Daoy (cell line): ENCODE results near the gene DLG5. TPM values are rescaled to one million over a fixed set of nuclear protein-coding genes. Genes with fewer than 3 reads are reported as not detected.

Experiments used
- DNase-seq: peaks from one replicate; pipeline ENCODE4 v3.0.0-alpha.2; 2015; ENCODE audit warnings: low read depth
- total RNA-seq: library from RNA; depleted of rRNA; stranded (reverse); fragments of >200 nt; shearing (Covaris generic); gene quantifications from 2 replicates; pipeline ENCODE4 v1.2.3, GENCODE V29; 2014

The DLG5 gene
- total RNA-seq, 1 experiment from 2014 or later: 8.6 TPM

DNA sequence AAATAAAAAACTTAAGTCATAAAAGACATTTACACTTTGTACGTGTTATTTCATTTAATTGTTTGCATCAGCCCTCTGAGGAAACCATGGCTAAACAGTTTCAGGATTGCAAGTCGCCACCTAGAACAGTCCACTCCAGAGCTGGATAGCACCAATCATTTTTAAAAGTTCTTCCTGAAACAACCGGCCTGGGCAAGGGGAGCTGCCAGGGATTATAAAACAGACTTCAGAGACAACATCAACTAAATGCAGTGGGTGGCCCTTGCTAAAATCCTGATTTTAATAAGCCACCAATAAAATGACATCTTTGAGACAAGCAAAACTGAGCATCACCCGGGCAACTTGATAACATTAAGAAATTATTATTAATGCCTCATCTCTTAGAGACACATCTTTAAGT, 13.5 kb downstream of the DLG5 start:
- DNase-seq: no peak

DNA sequence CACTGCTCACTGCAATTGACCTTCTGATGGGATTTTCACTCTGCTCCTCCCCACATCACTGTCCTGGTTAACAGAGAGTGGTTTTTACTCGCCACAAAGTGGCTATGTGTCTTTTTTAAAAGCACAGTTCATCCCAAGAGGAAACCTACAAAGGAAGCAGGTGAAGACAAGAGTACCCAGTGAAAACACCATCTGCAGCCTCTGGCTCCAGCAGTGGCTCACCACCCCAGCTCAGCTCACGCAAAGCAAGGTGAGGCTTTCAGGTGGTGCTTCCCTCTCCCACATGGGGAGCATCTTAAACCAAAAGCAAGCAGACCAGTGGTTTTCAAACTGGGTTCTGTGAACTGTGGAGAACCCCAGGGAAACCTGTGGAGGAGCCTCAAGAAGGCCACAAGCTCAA, 14.0 kb downstream of the DLG5 start:
- no peak for DNase-seq

DNA sequence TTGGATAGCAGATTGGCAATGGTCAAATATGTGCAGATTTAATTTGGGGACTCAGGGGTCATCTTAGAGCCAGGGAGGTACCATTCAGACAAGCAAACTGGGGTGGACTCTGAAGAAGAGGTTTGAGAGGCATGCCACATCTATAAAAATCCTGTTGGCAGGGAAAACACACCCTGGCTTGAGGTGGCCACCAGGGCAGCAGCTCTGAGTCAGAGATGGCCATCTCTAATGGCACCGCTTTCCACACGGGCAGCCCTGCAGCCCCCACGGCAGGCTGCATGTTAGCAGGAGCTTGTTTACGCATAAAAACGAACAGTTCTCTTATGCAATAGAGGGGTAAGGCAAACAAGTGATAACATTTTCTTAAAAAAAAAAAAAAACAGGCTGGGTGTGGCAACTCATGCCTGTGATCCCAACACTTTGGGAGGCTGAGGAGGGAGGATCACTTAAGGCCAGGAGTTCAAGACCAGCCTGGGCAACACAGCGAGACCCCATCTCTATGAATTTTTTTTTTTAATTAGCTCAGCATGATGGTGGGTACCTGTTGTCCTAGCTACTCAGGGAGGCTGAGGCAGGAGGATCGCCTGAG, 14.9 kb downstream of the DLG5 start:
- DNase-seq: peak; percentile 24

DNA sequence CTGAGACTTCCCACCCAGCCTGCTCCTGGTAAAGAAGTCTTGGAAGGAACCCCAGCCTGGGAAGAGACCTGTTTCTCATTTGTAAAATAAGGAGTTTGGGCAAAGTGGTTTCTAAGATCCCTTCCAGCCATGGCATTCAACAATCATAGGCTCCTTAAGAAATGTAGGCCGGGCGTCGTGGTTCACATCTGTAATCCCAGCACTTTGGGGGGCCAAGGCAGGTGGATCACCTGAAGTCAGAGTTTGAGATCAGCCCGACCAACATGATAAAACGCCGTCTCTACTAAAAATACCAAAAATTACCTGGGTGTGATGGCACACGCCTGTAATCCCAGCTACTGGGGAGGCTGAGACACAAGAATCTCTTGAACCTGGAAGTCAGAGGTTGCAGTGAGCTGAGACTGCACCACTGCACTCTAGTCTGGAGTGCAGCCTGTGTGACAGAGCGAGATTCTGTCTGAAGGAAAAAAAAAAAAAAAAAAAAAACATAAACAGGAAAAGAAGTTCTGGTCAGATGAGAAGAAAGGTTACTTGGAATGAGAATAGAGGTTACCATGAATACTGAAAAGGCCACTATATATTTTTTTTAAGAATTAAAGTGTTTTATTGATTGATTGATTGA, 15.9 kb downstream of the DLG5 start:
- no peak for DNase-seq

DNA sequence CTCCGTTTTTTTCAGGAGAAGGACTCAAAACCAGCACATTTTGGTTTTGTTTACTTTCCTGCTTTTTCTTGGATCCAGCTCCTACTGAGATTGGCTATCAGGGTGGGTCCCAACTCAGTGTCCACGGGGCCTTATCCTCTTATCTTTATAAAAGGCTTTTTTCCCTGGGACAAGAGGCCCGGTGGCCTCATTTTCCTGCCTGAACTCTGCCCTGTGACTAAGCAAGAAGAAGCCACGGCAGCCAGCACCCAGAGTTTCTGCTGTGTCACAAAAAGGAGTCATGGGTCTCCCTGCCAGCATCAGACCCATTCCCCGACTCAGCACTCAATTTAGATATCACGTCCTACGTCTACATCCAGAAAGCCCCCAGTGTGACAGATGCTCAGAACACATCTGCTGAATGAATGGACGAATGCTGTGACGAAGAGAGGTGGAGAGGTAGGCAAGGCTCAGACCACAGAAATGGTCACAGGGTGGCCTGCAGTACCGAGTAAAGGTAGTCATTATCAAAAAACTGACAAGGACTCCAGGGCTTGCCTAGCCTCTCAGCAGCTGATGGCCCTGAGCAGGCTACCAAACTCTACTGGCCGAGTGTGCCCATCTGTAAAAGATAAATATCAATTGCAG, 16.7 kb downstream of the DLG5 start:
- peak; percentile 33 for DNase-seq

DNA sequence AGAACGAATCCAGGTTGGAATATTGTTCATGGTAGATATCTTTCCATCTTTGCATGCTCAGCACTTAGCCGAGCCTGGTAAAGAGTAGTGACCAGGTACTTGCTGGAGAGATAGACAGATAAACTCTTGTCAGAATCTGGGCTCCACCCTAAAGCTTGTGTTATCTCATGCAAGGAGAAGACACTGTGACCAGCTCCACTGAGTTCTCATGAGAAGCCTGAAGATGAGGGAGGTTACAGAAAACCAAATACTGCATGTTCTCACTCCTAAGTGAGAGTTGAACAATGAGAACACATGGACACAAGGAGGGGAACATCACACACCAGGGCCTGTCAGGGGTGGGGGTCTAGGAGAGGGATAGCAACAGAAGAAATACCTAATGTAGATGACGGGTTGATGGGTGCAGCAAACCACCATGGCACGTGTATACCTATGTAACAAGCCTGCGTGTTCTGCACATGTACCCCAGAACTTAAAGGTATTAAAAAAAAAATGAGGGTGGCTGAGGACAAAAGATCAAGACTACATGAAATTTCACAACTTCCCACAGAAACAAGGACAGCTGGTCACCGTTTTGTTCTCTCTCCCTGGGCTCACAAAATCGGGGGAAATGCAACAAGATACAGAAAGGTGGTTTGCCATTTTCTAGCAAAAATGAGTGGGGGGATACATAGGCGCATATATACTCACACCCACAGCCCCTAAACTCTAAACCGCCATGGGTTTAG, 17.4 kb downstream of the DLG5 start:
- DNase-seq: no peak

DNA sequence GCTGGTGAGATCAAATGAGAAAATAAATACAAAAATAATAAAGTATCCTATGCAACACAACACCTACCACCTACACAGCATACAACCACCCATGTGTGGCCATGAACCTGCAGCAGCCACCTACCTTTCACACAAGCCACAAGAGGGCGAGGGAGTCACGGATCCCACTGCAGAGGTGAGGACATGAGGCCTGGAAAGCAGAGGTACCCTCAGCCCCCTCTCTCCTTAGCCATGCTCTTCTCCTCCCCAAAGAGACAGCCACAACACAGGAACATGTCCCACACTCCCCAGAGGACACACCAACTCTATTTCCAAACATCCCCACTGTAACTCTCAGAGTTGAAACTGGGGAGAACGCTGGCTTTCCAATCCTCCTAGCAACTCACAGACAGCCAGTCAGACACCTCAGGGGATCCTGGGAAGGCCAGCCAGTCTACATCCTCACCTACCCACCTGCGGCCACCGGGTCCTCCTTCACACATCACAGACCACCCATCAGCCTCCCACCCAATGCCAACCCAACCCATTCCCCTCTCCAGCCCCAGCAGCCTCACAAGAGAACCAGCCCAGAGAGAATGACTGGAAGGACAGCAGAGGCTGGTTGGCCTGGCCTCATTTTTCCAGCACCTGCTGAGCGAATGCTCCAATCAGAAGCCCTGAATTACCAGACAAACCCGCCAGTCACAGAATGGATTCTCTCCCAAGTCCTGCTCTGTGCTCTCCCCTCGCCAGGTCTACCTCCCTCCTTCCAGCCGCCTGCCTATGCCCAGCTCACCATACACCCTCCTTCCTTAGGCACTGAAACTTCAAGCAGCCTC, 18.4 kb downstream of the DLG5 start:
- DNase-seq: no peak

DNA sequence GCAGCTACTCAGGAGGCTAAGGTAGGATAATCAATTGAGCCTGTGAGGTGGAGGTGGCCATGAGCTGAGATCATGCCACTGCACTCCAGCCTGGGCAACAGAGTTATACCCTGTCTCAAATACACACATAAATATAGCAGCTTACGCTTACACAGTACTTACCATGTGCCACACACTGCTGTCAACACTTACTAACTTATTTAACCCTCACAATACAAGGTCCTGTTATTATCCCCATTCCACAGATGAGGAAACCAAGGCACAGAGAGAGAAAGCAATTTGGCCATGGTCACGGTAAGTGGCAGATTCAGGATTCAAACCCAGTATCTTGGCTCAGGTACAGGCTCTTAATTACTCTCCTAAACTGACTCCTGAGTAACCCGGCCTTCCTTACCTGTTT, 19.1 kb downstream of the DLG5 start:
- no peak for DNase-seq

DNA sequence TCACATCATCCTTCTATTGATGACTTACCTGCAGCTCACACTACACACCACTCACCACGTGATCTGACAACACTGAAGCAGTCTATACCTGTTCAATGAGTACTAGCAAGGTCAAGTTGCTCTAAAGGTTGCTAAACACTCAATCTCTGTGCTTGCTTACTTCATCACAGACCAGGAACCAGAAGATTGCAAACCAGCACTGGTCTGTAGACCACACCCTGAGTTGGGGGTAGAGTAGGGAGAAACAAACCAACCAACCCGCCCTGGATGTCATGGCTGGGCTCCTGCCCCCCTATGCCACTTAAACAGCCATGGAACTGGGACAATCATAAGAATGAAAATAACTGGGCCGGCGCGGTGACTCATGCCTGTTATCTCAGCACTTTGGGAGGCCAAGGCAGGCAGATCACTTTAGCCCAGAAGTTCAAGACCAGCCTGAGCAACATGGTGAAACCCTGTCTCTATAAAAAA, 19.6 kb downstream of the DLG5 start:
- DNase-seq: peak; percentile 32

DNA sequence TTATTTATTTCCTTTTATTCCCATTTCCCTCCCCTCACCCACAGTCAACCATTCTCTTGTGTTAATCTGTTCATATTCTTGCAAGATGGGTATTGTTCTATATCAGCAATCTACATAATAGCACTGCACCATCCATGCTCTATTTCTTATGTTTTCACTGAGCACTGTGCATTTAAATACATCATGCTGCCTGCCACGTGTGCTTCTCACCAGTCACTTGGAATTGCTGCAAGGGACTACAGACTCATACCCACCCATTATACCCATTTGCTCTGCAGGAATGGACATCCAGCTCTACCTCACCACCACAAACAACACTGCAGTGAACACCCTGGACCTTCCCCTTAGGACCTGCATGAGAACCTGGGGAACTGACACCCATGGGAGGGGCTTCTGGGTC, 20.8 kb downstream of the DLG5 start:
- no peak for DNase-seq

DNA sequence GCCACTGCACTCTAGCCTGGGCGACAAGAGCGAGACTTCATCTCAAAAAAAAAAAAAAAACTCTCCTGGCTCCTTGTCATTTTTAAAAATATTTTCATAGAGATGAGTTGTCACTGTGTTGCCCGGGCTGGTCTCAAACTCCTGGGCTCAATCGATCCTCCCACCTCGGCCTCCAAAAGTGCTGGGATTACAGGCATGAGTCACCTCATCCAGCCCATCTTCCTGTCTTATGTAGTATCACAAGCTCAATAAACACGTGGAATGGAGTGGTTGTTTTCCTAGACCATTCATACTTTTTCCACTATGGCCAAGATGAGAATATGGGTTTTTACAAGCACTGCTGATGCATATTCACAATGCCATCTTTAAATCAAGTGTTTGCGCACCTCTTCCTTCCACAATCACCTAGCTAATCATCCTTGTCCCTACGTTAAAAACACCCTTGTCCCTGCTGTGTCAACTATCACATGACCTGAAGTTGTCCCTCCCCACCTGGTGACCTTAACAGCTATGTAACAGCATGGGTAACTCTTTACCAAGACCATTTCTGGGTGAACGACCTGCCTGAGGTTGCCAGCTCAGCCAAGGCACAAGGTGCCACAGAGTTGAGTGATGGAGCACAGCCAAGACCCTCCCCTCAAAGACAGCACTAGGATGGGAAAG, 21.3 kb downstream of the DLG5 start:
- no peak for DNase-seq

DNA sequence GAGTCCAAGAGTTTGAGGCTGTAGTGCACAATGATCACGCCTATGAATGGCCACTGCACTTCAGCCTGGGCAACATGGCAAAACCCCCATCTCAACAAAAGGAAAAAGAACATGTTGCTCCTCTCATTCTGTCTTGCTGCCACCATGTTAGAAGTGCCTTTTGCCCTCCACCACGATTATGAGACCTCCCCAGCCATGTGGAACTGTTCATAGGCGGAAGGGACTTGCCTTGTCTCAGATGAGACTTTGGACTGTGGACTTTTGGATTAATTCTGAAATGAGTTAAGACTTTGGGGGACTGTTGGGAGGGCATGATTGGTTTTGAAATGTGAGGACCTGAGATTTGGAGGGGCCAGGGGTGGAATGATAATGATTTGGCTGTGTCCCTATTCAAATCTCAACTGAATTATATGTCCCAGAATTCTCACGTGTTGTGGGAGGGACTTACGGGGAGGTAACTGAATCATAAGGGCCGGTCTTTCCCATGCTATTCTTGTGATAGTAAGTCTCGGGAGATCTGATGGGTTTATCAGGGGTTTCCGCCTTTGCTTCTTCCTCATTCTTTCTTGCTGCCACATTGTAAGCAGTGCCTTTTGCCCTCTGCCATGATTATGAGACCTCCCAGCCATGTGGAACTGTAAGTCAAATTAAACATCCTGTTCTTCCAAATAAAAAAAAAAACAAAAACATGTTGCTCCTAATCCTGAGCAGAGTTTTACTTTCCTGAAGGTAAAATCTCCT, 22.3 kb downstream of the DLG5 start:
- DNase-seq: no peak

DNA sequence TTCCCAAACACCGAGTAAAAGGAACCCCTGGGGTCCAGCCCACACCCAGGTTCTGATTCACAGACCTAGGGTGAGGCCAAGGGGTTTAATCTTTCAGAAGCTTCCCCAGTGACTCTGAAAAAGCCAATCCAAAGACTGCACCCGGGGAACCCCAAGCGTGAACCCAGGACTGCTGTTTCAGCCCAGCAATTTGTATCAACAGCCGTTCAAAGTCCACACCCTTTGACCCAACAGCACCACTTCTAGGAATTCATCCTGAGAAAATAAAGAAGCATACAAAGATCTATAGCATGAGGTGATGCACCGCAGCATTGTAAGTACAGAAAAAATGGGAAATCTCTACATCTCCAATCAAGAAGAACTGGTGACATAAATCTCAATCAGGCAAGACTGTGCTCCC, 24.4 kb downstream of the DLG5 start:
- DNase-seq: no peak

DNA sequence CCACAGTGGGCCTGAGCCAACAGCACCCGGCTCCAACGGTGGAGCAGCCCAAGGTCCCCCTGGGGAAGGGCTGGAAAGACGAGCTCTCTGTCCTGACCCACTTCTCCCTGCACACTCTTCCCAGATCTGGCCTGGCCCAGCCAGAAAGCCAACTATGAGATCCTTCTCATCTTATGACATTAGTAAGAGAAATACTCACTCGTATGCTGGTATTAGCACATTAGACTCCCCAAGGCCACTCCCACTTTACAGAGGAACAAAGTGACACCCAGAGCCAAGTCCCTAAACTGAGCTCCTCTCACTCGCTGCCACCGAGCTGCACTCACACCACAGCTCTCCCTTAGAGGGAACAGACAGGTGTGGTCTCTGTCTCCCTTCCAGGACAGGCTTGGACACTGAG, 24.8 kb downstream of the DLG5 start:
- no peak for DNase-seq

DNA sequence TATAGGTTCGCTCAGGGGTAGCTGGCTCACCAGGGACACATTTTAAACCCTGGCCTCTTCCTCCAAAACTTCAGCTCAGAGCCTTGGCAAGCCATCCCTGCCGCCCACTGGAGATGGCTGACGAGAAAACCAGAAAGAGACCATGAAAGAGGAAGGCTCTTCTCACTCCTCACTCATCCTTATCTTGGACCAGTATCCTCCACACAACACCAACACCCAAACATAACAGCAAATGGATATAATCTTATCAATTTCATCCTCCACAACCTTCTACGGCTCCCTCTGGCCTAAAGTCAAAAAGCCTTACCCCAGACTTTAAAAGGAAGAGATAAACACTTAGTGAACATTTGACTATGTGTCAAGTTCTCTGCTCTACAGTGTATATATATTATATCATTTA, 26.9 kb downstream of the DLG5 start:
- DNase-seq: no peak

DNA sequence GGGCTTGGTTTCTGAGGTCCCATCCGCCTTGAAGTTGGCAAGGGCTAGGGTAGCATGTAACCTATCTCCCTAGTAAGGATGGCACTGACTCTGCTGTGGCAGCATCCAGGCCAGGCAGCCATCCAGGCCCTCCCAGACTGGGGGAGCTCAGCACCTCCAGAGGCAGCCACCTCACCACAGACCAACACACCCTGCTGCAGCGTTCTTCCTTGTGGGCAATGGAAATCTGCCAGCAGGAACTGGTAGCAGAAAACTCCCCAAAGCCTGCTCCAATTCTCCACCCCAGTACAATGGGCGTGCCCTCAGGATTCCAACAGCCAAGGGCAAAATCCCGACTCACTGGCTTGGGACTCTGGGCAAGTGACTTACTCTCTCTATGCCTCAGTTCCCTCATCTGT, 27.5 kb downstream of the DLG5 start:
- peak; percentile 75 for DNase-seq

DNA sequence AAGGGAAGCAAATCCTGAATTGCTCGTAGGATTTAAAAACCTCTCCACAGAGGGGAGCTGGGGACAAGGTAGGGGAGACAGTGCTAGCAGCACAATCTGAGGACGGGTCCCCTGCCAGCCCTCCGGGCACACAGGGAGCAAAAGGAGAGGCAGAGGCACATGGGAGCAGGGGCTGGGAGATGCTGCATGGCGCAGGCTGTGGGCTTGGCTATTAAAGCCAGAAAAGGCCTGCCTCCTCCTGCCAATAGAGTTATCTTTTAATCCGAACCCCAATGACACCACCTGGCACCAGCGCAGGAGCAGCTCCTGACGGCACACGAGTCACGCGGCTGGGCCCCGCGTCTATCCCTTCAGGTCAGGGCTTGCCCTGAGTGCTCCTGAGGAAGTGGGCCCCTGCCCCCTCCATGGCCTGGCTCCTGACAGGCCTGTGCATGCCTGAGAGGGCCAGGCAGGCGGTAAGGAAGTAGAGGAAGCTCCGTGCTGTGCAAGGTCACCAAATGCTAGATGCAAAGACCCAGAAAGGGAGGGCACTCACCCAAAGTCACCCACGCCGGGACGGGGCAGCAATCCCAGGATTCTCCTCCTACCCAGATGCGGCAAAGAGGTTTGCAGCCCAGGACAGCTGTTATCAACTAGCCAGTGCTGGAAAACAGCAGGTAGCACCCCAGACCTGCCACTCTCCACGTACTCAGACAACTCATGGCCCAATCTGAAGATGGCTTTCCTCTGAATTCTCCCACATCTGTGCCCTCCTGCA, 28.1 kb downstream of the DLG5 start:
- DNase-seq: no peak

DNA sequence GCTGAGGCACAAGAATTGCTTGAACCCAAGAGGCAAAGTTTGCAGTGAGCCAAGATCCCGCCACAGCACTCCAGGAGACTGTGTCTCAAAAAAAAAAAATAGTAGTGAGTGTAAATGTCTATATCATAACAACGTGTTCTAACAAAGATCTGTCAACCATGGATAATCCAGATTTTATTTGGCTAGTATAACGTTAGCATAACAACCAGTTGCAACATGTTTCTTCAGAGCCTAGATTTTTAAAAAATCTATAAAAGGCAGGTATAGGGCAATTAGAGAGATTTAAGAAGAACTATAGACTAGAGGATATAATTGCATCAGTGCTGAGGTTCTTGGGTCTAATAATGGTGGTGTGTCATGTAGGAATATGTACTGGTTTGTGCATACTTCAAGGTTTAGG, 30.5 kb downstream of the DLG5 start:
- no peak for DNase-seq

DNA sequence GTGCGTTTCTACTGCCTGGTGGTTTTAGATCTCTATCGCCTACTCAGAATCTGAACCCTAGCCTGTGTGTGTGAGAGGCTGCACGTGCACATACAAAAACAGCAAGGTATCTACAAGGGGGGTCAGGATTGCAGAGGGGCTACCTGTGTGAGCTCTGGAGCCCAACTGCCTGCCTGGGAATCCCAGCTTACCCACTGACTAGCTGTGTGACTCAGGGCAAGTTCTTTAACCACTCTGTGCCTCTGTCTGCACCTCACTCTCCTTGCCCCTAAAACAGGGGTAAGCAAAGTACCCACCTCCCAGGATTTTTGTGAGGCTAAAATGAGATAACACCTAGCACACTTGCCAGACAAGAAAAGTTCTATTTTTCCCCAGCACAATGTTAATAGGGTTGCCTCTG, 32.5 kb downstream of the DLG5 start:
- no peak for DNase-seq

DNA sequence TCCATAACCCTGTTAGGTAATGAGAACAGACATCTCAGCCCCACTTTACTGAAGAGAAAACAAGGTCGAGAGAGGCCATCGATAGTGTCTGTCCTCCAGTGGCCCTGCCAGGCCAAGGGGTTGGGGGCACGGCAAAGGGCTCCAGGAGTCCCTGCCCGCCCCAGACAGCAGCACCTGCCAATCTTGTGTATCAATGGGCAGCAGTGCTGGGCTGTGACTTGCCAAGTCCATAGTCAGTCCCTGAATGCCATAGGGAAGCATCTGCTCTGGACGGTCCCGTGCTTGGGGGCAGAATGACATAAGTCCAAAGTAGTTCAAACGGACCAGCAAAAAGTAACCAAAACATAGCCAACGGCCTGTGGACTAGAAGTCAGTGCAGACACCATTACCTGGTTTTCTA, 33.2 kb downstream of the DLG5 start:
- DNase-seq: no peak
